ENCODE results near the gene GFER. TPM values are rescaled to one million over a fixed set of nuclear protein-coding genes. Genes with fewer than 3 reads are reported as not detected.
A peak's percentile ranks its signal among the peaks of the same experiment; 100 is the strongest.

Gene GFER
- total and polyA plus RNA-seq, 2 experiments from 2014 or later: 16.4 to 31.0 TPM

DNA sequence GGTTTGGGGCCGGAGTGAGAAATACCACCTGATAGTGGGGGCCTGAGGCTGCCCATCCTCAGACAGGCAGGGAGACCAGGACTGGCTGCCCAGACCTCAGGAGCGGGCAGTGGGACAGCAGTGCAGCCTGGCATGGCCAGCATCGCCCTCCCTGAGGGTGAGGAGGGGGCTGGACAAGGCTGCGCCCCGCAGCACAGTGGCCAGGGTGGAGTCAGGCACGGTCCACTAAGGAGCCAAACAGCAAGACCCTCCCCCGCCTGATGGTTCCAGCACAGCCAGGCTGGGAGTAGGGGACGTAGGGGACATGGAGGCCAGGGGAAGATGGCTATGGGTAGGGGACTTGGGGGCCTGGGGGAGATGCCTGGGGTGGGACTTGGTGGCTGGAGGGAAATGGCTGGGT lies 22.3 kb downstream of the GFER start:
- 0 out of 2 replicates have a peak overlapping the region, but pooled peaks have one; percentile 93 for H3K27ac ChIP-seq
- TF ChIP-seq EZH2 (IDR thresholded peaks at IDR 0.05; ENCODE audit: insufficient read depth, poor library complexity, severe bottlenecking) (no peak), EZH2phosphoT487 (IDR thresholded peaks at IDR 0.05; ENCODE audit: insufficient read depth, low read depth) (no peak)
- 92% methylated on average over 8 of the region's 8 CpGs for WGBS, 2 experiments (ENCODE audit: low coverage in 1 of 2, low lambda C conversion rate in 2 of 2, missing lambda C conversion rate in 2 of 2)
- no peak for DNase-seq
- H3K4me1 ChIP-seq (ENCODE audit: insufficient read depth): peaks cover 21% of the 10 kb centered on the region
- no peaks in the 10 kb centered on the region for H3K9me3 ChIP-seq (ENCODE audit: low read depth)
- no peak overlapping the region for H3K4me3 ChIP-seq
- peaks cover 11% of the 10 kb centered on the region; the same call in 1 of the 2 replicates for H4K20me1 ChIP-seq (ENCODE audit: insufficient read depth)
- H3K9me2 ChIP-seq (ENCODE audit: insufficient read depth): no peaks in the 10 kb centered on the region
- H3K4me2 ChIP-seq (ENCODE audit: unreplicated experiment): no peak overlapping the region
- peaks cover 17% of the 10 kb centered on the region for H3F3A ChIP-seq (ENCODE audit: insufficient read depth)
- H3K79me2 ChIP-seq (ENCODE audit: insufficient read depth): peaks cover 94% of the 10 kb centered on the region
- peaks cover 5% of the 10 kb centered on the region; the same call in 1 of the 2 replicates for H3K36me3 ChIP-seq (ENCODE audit: low read depth)
- H2AFZ ChIP-seq: no peak overlapping the region
- in situ Hi-C loops (cut with MboI): no loop called here
- H3K9ac ChIP-seq: peak overlapping the region; percentile 91; the same call in 1 of the 2 replicates
- no peaks in the 10 kb centered on the region for H3K27me3 ChIP-seq (replicated peaks; ENCODE audit: insufficient read depth)

- peaks cover 17% of the 10 kb centered on the region for H3F3A ChIP-seq (ENCODE audit: insufficient read depth)
- in situ Hi-C loops (cut with MboI): no loop called here
- TF ChIP-seq EZH2phosphoT487 (IDR thresholded peaks at IDR 0.05; ENCODE audit: insufficient read depth, low read depth) (no peak), EZH2 (IDR thresholded peaks at IDR 0.05; ENCODE audit: insufficient read depth, poor library complexity, severe bottlenecking) (no peak)
- H3K9me3 ChIP-seq (ENCODE audit: low read depth): no peaks in the 10 kb centered on the region
- peak overlapping the region; percentile 97 for H3K4me2 ChIP-seq (ENCODE audit: unreplicated experiment)
- no peaks in the 10 kb centered on the region for H3K27me3 ChIP-seq (replicated peaks; ENCODE audit: insufficient read depth)
- peaks cover 11% of the 10 kb centered on the region; the same call in 1 of the 2 replicates for H4K20me1 ChIP-seq (ENCODE audit: insufficient read depth)
- 58 to 64% methylated on average over 15 to 16 of the region's 16 CpGs for WGBS, 2 experiments (ENCODE audit: low coverage in 1 of 2, low lambda C conversion rate in 2 of 2, missing lambda C conversion rate in 2 of 2)
- no peak for DNase-seq
- peaks cover 21% of the 10 kb centered on the region for H3K4me1 ChIP-seq (ENCODE audit: insufficient read depth)
- peak overlapping the region; percentile 85 for H3K4me3 ChIP-seq
- H3K36me3 ChIP-seq (ENCODE audit: low read depth): no peaks in the 10 kb centered on the region; the same call in 1 of the 2 replicates
- H3K9ac ChIP-seq: peak overlapping the region; percentile 91
- H2AFZ ChIP-seq: no peak overlapping the region
- peak overlapping the region; percentile 93 for H3K27ac ChIP-seq
- H3K9me2 ChIP-seq (ENCODE audit: insufficient read depth): no peaks in the 10 kb centered on the region
- H3K79me2 ChIP-seq (ENCODE audit: insufficient read depth): peaks cover 85% of the 10 kb centered on the region
Measured at GRCh38 chr16:2007081-2007836, 23.3 kb downstream of the GFER start.

- peak overlapping the region; percentile 85 for H3K4me3 ChIP-seq
- H4K20me1 ChIP-seq (ENCODE audit: insufficient read depth): peaks cover 11% of the 10 kb centered on the region; the same call in 1 of the 2 replicates
- no peak overlapping the region for H2AFZ ChIP-seq
- no peaks in the 10 kb centered on the region for H3K36me3 ChIP-seq (ENCODE audit: low read depth)
- peak; percentile 96 for DNase-seq
- H3K79me2 ChIP-seq (ENCODE audit: insufficient read depth): peaks cover 77% of the 10 kb centered on the region
- peak overlapping the region; percentile 91 for H3K9ac ChIP-seq
- H3K9me2 ChIP-seq (ENCODE audit: insufficient read depth): no peaks in the 10 kb centered on the region
- in situ Hi-C loops (cut with MboI): no loop called here
- H3F3A ChIP-seq (ENCODE audit: insufficient read depth): peaks cover 17% of the 10 kb centered on the region
- H3K9me3 ChIP-seq (ENCODE audit: low read depth): no peaks in the 10 kb centered on the region
- 5 to 8% methylated on average over 15 of the region's 15 CpGs for WGBS, 2 experiments (ENCODE audit: low coverage in 1 of 2, low lambda C conversion rate in 2 of 2, missing lambda C conversion rate in 2 of 2)
- no peaks in the 10 kb centered on the region for H3K27me3 ChIP-seq (replicated peaks; ENCODE audit: insufficient read depth)
- no peak for TF ChIP-seq EZH2 (IDR thresholded peaks at IDR 0.05; ENCODE audit: insufficient read depth, poor library complexity, severe bottlenecking)
- no peak for TF ChIP-seq EZH2phosphoT487 (IDR thresholded peaks at IDR 0.05; ENCODE audit: insufficient read depth, low read depth)
- H3K4me1 ChIP-seq (ENCODE audit: insufficient read depth): peaks cover 21% of the 10 kb centered on the region
- peak overlapping the region; percentile 93 for H3K27ac ChIP-seq
- peak overlapping the region; percentile 97 for H3K4me2 ChIP-seq (ENCODE audit: unreplicated experiment)
Measured at GRCh38 chr16:2008009-2008526, 24.1 kb downstream of the GFER start.

GRCh38 chr16:2008631-2009163 lies 24.7 kb downstream of the GFER start:
- H3K9me2 ChIP-seq (ENCODE audit: insufficient read depth): no peaks in the 10 kb centered on the region
- H3K79me2 ChIP-seq (ENCODE audit: insufficient read depth): peaks cover 70% of the 10 kb centered on the region
- H3K36me3 ChIP-seq (ENCODE audit: low read depth): no peaks in the 10 kb centered on the region
- H3K4me3 ChIP-seq: peak overlapping the region; percentile 85
- in situ Hi-C loops (cut with MboI): no loop called here
- peaks cover 18% of the 10 kb centered on the region for H3K4me1 ChIP-seq (ENCODE audit: insufficient read depth)
- peaks cover 11% of the 10 kb centered on the region; the same call in 1 of the 2 replicates for H4K20me1 ChIP-seq (ENCODE audit: insufficient read depth)
- H3K27ac ChIP-seq: peak overlapping the region; percentile 93
- no peaks in the 10 kb centered on the region for H3K27me3 ChIP-seq (replicated peaks; ENCODE audit: insufficient read depth)
- peaks cover 17% of the 10 kb centered on the region for H3F3A ChIP-seq (ENCODE audit: insufficient read depth)
- peak; percentile 84 for DNase-seq
- peak overlapping the region; percentile 91 for H3K9ac ChIP-seq
- H2AFZ ChIP-seq: 0 out of 2 replicates have a peak overlapping the region, but pooled peaks have one; percentile 2
- no peaks in the 10 kb centered on the region for H3K9me3 ChIP-seq (ENCODE audit: low read depth)
- peak overlapping the region; percentile 97 for H3K4me2 ChIP-seq (ENCODE audit: unreplicated experiment)
- 1% methylated on average over 23 of the region's 23 CpGs for whole genome bisulfite sequencing, 2 experiments (ENCODE audit: low coverage in 1 of 2, low lambda C conversion rate in 2 of 2, missing lambda C conversion rate in 2 of 2)
- no peak for TF ChIP-seq EZH2phosphoT487 (IDR thresholded peaks at IDR 0.05; ENCODE audit: insufficient read depth, low read depth)
- no peak for TF ChIP-seq EZH2 (IDR thresholded peaks at IDR 0.05; ENCODE audit: insufficient read depth, poor library complexity, severe bottlenecking)
